H1 (cell line): ENCODE measurements around the gene CHPT1. TPM values are rescaled to one million over a fixed set of nuclear protein-coding genes. Genes with fewer than 3 reads are reported as not detected.

Experiments
- CTCF ChIA-PET: fragments of 300-600 bp; sonication (Branson Sonifier 250); formaldehyde crosslinking; loops from one replicate; lab custom pipeline; 2021; ENCODE audit not compliant: partially characterized antibody; lab: Charles Lee
- POLR2A ChIA-PET: fragments of 300-600 bp; sonication (Branson Sonifier 250); formaldehyde crosslinking; loops from one replicate; lab custom pipeline; 2021; ENCODE audit warnings: inconsistent platforms; ENCODE audit not compliant: partially characterized antibody; lab: Charles Lee
- DNase-seq, 2 experiments: peaks; one replicate each; pipeline versions ENCODE4 v3.0.0 to v3.0.0-alpha.2; 2010 to 2022; ENCODE audit warnings: low spot score in 2 of 2, low read depth in 1 of 2, mixed read lengths in 1 of 2
- FAIRE-seq: peaks from 2 replicates; lab custom pipeline; 2011; peaks lifted over from hg19 to GRCh38; lab: Jason Lieb, UNC
- H2AFZ ChIP-seq: 2 replicates; pipeline ENCODE4 v1.8.1; 2012; ENCODE audit warnings: low read length, inconsistent platforms
- H2AK5ac ChIP-seq: 2 replicates; pipeline ENCODE4 v1.6.1; 2013; ENCODE audit warnings: low read depth, low read length
- H2BK120ac ChIP-seq: replicated peaks from 2 replicates; pipeline ENCODE3; 2013; ENCODE audit warnings: low read depth, low read length, inconsistent platforms
- H2BK12ac ChIP-seq: 2 replicates; pipeline ENCODE4 v1.6.1; 2013; ENCODE audit warnings: low read depth, low read length
- H2BK15ac ChIP-seq: 2 replicates; pipeline ENCODE4 v1.6.1; 2013; ENCODE audit warnings: low read length
- H2BK20ac ChIP-seq: 2 replicates; pipeline ENCODE4 v1.6.1; 2013; ENCODE audit warnings: low read length
- H2BK5ac ChIP-seq: 2 replicates; pipeline ENCODE4 v1.6.1; 2013; ENCODE audit warnings: low read depth, low read length
- H3K14ac ChIP-seq: 2 replicates; pipeline ENCODE4 v1.6.1; 2013; ENCODE audit warnings: inconsistent platforms; ENCODE audit not compliant: insufficient read length
- H3K18ac ChIP-seq: 2 replicates; pipeline ENCODE4 v1.6.1; 2013; ENCODE audit warnings: low read length; ENCODE audit errors: extremely low read depth
- H3K23ac ChIP-seq: 2 replicates; pipeline ENCODE4 v1.6.1; 2013; ENCODE audit warnings: inconsistent platforms; ENCODE audit not compliant: insufficient read length
- H3K23me2 ChIP-seq: 2 replicates; pipeline ENCODE4 v1.6.1; 2013; ENCODE audit warnings: low read depth, low read length
- H3K27ac ChIP-seq: 2 replicates; pipeline ENCODE4 v1.6.1; 2011; ENCODE audit warnings: low read depth, low read length, inconsistent platforms
- H3K27me3 ChIP-seq, 4 experiments: replicated peaks in 1 of 4; 1 replicate in 1 of 4; 2 replicates in 3 of 4; pipeline versions ENCODE4 v1.6.1 to v1.8.1; 2011 to 2013; ENCODE audit warnings: low read length in 3 of 4, mild to moderate bottlenecking in 3 of 4, inconsistent platforms in 2 of 4, mixed read lengths in 2 of 4, moderate library complexity in 1 of 4; ENCODE audit not compliant: control insufficient read depth in 3 of 4, insufficient read depth in 3 of 4; ENCODE audit errors: extremely low read depth in 1 of 4
- H3K36me3 ChIP-seq, 4 experiments: 2 replicates each; pipeline versions ENCODE4 v1.6.1 to v1.8.1; 2011 to 2013; ENCODE audit warnings: mild to moderate bottlenecking in 4 of 4, low read length in 3 of 4, moderate library complexity in 2 of 4, control low read depth in 1 of 4, inconsistent platforms in 1 of 4; ENCODE audit not compliant: insufficient read depth in 4 of 4, control insufficient read depth in 2 of 4
- H3K4ac ChIP-seq: replicated peaks from 2 replicates; pipeline ENCODE3; 2013; ENCODE audit warnings: low read length, low read depth, mixed read lengths, inconsistent platforms; ENCODE audit not compliant: insufficient read length
- H3K4me1 ChIP-seq, 4 experiments: replicated peaks in 1 of 4; 1 replicate in 1 of 4; 2 replicates in 3 of 4; pipeline versions ENCODE4 v1.6.1 to v1.8.1; 2011 to 2013; ENCODE audit warnings: low read length in 3 of 4, inconsistent platforms in 2 of 4, mixed read lengths in 1 of 4; ENCODE audit not compliant: insufficient read depth in 4 of 4, control insufficient read depth in 3 of 4
- H3K4me2 ChIP-seq, 2 experiments: 2 replicates each; pipeline versions ENCODE4 v1.6.1 to v1.8.1; 2011 to 2013; ENCODE audit warnings: low read depth in 2 of 2, low read length in 2 of 2, control low read depth in 1 of 2, inconsistent platforms in 1 of 2, mild to moderate bottlenecking in 1 of 2; ENCODE audit not compliant: insufficient read depth in 1 of 2
- H3K4me3 ChIP-seq, 4 experiments: fragments of 200-600, 300-600 bp in 1 of 4; sonication (generic), shearing (Covaris generic), sonication (Bioruptor Twin) in 1 of 4; 2 replicates each; pipeline versions ENCODE4 v1.5.1 to v1.8.1; 2011 to 2016; ENCODE audit warnings: low read length in 4 of 4, low read depth in 3 of 4, control low read depth in 2 of 4, inconsistent platforms in 2 of 4, mild to moderate bottlenecking in 2 of 4, mixed read lengths in 1 of 4, moderate library complexity in 1 of 4; ENCODE audit not compliant: insufficient read depth in 2 of 4; ENCODE audit errors: extremely low read depth in 1 of 4
- H3K56ac ChIP-seq: replicated peaks from 2 replicates; pipeline ENCODE3; 2013; ENCODE audit warnings: low read depth, mild to moderate bottlenecking, mixed read lengths, low read length, inconsistent platforms; ENCODE audit not compliant: insufficient read length
- H3K79me1 ChIP-seq: 2 replicates; pipeline ENCODE4 v1.6.1; 2013; ENCODE audit warnings: low read depth, low read length, control low read depth
- H3K79me2 ChIP-seq, 2 experiments: 2 replicates each; pipeline versions ENCODE4 v1.6.1 to v1.8.1; 2012 to 2013; ENCODE audit warnings: low read length in 2 of 2, mild to moderate bottlenecking in 2 of 2, inconsistent platforms in 1 of 2; ENCODE audit not compliant: insufficient read depth in 2 of 2, control insufficient read depth in 1 of 2
- H3K9ac ChIP-seq, 4 experiments: replicated peaks in 1 of 4; 1 replicate in 1 of 4; 2 replicates in 3 of 4; pipeline versions ENCODE4 v1.6.1 to v1.8.1; 2011 to 2013; ENCODE audit warnings: low read depth in 3 of 4, low read length in 3 of 4, control low read depth in 2 of 4, mild to moderate bottlenecking in 2 of 4, moderate library complexity in 2 of 4, inconsistent platforms in 1 of 4; ENCODE audit errors: extremely low read depth in 1 of 4
- H3K9me3 ChIP-seq, 2 experiments: 2 replicates each; pipeline versions ENCODE4 v1.6.1 to v1.8.1; 2012 to 2013; ENCODE audit warnings: mild to moderate bottlenecking in 2 of 2, moderate library complexity in 2 of 2, control low read depth in 1 of 2, inconsistent platforms in 1 of 2, low read depth in 1 of 2, low read length in 1 of 2, mixed read lengths in 1 of 2; ENCODE audit not compliant: insufficient read depth in 2 of 2
- H4K20me1 ChIP-seq, 2 experiments: replicated peaks in 1 of 2; 2 replicates each; pipeline versions ENCODE3 to v1.8.1; 2011 to 2013; ENCODE audit warnings: inconsistent platforms in 2 of 2, low read length in 2 of 2, mild to moderate bottlenecking in 1 of 2; ENCODE audit not compliant: insufficient read depth in 2 of 2, control insufficient read depth in 1 of 2
- H4K5ac ChIP-seq: 2 replicates; pipeline ENCODE4 v1.6.1; 2013; ENCODE audit warnings: low read length, low read depth, mixed read lengths, inconsistent platforms; ENCODE audit not compliant: insufficient read length
- H4K8ac ChIP-seq: 2 replicates; pipeline ENCODE4 v1.8.0; 2013; ENCODE audit warnings: mild to moderate bottlenecking, moderate library complexity, low read length, inconsistent platforms; ENCODE audit not compliant: insufficient read depth; ENCODE audit errors: extremely low read depth
- H4K91ac ChIP-seq: replicated peaks from 2 replicates; pipeline ENCODE3; 2013; ENCODE audit warnings: low read length, mixed read lengths, inconsistent platforms; ENCODE audit not compliant: insufficient read length
- BACH1 ChIP-seq: IDR thresholded peaks from 2 replicates; pipeline ENCODE4 v1.6.1; 2012; ENCODE audit warnings: low read length, improper control_type of control experiment
- CBX8 ChIP-seq: fragments of 300-800, 300-1000 bp; sonication (generic); IDR thresholded peaks from 2 replicates; pipeline ENCODE4 v1.7.1; 2016; ENCODE audit warnings: low read depth, low read length, borderline replicate concordance
- NANOG ChIP-seq: IDR thresholded peaks from 2 replicates; pipeline ENCODE4 v1.6.1; 2011; ENCODE audit warnings: low read length, low read depth, mild to moderate bottlenecking, inconsistent platforms; ENCODE audit not compliant: insufficient read depth, poor library complexity, severe bottlenecking
- WGBS, 2 experiments: shearing (Covaris generic) in 1 of 2; methylation state at CpG; one replicate each; pipeline versions ENCODE4 v1.1.6 to v1.1.7; 2013 to 2015; ENCODE audit warnings: low lambda C conversion rate in 2 of 2, mixed read lengths in 2 of 2, inconsistent platforms in 1 of 2, low coverage in 1 of 2, missing lambda C conversion rate in 1 of 2; ENCODE audit not compliant: insufficient replicate concordance in 2 of 2, insufficient coverage in 1 of 2, insufficient read length in 1 of 2; ENCODE audit errors: extremely low coverage in 1 of 2, missing lambda C conversion rate in 1 of 2; 5-methylcytosine and 5-hydroxymethylcytosine counted together
- polyA plus RNA-seq, 7 experiments: library from polyadenylated mRNA; depleted of rRNA in 3 of 7; stranded (reverse) in 5 of 7; unstranded in 2 of 7; fragments of >200 nt in 5 of 7; fragments of 200-250 nt in 2 of 7; gene quantifications; 1 replicate in 5 of 7; 2 replicates in 1 of 7; 4 replicates in 1 of 7; pipeline versions ENCODE4 v1.2.1 to v1.2.3, GENCODE V29; 2011 to 2013; ENCODE audit warnings: missing spikeins in 2 of 7, mixed read lengths in 2 of 7
- total RNA-seq: library from RNA; stranded (reverse); fragmentation: NEBNext Ultra II Directional; extraction: Animal tissue kit (Norgen Biotek cat#: 25700); gene quantifications from 2 replicates; pipeline ENCODE4 v1.2.1, GENCODE V29; 2021

CHPT1 gene
- total and polyA plus RNA-seq, 2 of the 8 experiments (the other 6 are each of a cell fraction or from before 2014, with no cell fraction given), result 13.3 to 22.5 TPM

GRCh38 chr12:101648195-101648594, 49.2 kb upstream of the CHPT1 start:
- Histone ChIP-seq H3K4me2 (no peak overlapping the region), H2BK5ac (no peak overlapping the region), H3K4ac (no peak overlapping the region), H3K23me2 (no peaks in the 10 kb centered on the region), H3K4me1 (no peaks in the 10 kb centered on the region), H2AFZ (no peak overlapping the region), H3K14ac (no peak overlapping the region), H4K91ac (no peak overlapping the region), H3K4me3 (no peak overlapping the region), H3K79me1 (no peaks in the 10 kb centered on the region), H3K23ac (no peak overlapping the region), H2BK120ac (no peak overlapping the region), H4K8ac (no peak overlapping the region), H3K79me2 (no peaks in the 10 kb centered on the region), H3K18ac (no peak overlapping the region), H2BK20ac (no peak overlapping the region), H4K5ac (no peak overlapping the region), H3K9ac (no peak overlapping the region), H3K56ac (no peak overlapping the region), H2BK12ac (no peak overlapping the region), H3K27me3 (no peaks in the 10 kb centered on the region), H4K20me1 (no peaks in the 10 kb centered on the region), H2AK5ac (no peak overlapping the region), H3K9me3 (no peaks in the 10 kb centered on the region), H2BK15ac (no peak overlapping the region), H3K36me3 (no peaks in the 10 kb centered on the region; a peak in 1 of 8 replicates), H3K27ac (no peak overlapping the region)
- DNase-seq (no peak), FAIRE-seq (no peak)
- CTCF ChIA-PET, result no interaction called here
- TF ChIP-seq NANOG (no peak), CBX8 (no peak), BACH1 (no peak)
- WGBS, 2 experiments, result 87% methylated on average over 2 of the region's 2 CpGs; no CpG with 5 or more reads in 1 of the 2 experiments
- POLR2A ChIA-PET, result no interaction called here
